GF-D8 (cell line): ENCODE results near the gene AFF3.

ENCODE experiments used
- DNase-seq: peaks from one replicate; lab custom pipeline; 2025; lab: John Stamatoyannopoulos, UW

The AFF3 gene

GRCh38 chr2:99824758-99825157 lies 317.6 kb downstream of the AFF3 start:
- DNase-seq: no peak

- no peak for DNase-seq
These were observed 319.7 kb downstream of the AFF3 start for GRCh38 chr2:99822474-99823207.

GRCh38 chr2:99821984-99822383 lies 320.4 kb downstream of the AFF3 start:
- no peak for DNase-seq

GRCh38 chr2:99821572-99821971 lies 320.8 kb downstream of the AFF3 start:
- DNase-seq: no peak

GRCh38 chr2:99821039-99821438 lies 321.4 kb downstream of the AFF3 start:
- DNase-seq: no peak

GRCh38 chr2:99819766-99820165 lies 322.6 kb downstream of the AFF3 start:
- no peak for DNase-seq

GRCh38 chr2:99818842-99819241 lies 323.5 kb downstream of the AFF3 start:
- DNase-seq: no peak

- DNase-seq: no peak
These were observed 325.5 kb downstream of the AFF3 start for GRCh38 chr2:99816908-99817307.

- DNase-seq: no peak
These were observed 330.0 kb downstream of the AFF3 start for GRCh38 chr2:99812426-99812825.

- DNase-seq: no peak
These were observed 330.8 kb downstream of the AFF3 start for GRCh38 chr2:99811544-99811943.

GRCh38 chr2:99810225-99810624 lies 332.2 kb downstream of the AFF3 start:
- DNase-seq: no peak

GRCh38 chr2:99809259-99809900 lies 333.0 kb downstream of the AFF3 start:
- DNase-seq: no peak

- no peak for DNase-seq
These were observed 333.8 kb downstream of the AFF3 start for GRCh38 chr2:99808361-99809200.

GRCh38 chr2:99806758-99807157 lies 335.6 kb downstream of the AFF3 start:
- no peak for DNase-seq

- DNase-seq: no peak
These were observed 336.4 kb downstream of the AFF3 start for GRCh38 chr2:99805930-99806476.

GRCh38 chr2:99803846-99804245 lies 338.5 kb downstream of the AFF3 start:
- DNase-seq: no peak

- no peak for DNase-seq
These were observed 339.7 kb downstream of the AFF3 start for GRCh38 chr2:99802734-99803133.

GRCh38 chr2:99801327-99801901 lies 341.0 kb downstream of the AFF3 start:
- no peak for DNase-seq

GRCh38 chr2:99797475-99797874 lies 344.9 kb downstream of the AFF3 start:
- no peak for DNase-seq

- no peak for DNase-seq
These were observed 348.0 kb downstream of the AFF3 start for GRCh38 chr2:99794414-99794813.

- DNase-seq: no peak
These were observed 349.4 kb downstream of the AFF3 start for GRCh38 chr2:99793022-99793421.

- no peak for DNase-seq
These were observed 352.5 kb downstream of the AFF3 start for GRCh38 chr2:99789849-99790248.
